IMR-90 (cell line): Measurements from ENCODE around the gene TRMT2A. TPM values are rescaled to one million over a fixed set of nuclear protein-coding genes. Genes with fewer than 3 reads are reported as not detected.

ENCODE experiments used
- ATAC-seq: fragments of 200-7000 bp; cut with Tn5 transposase; 2 replicates; pipeline ENCODE4 v1.9.1; 2020; ENCODE audit warnings: low read depth, mild to moderate bottlenecking, moderate library complexity
- BruUV-seq: library from RNA; stranded (reverse); fragments of 400-500 nt; replicated peaks from 2 replicates; lab custom pipeline; 2021; lab: Mats Ljungman, UMichigan
- CTCF ChIA-PET: fragments of 300-600 bp; formaldehyde crosslinking; extraction: SDS; loops from one replicate; lab custom pipeline; 2021; ENCODE audit warnings: antibody characterized with exemption; lab: Yijun Ruan, JAX
- POLR2A ChIA-PET: fragments of 300-600 bp; sonication (Branson Sonifier 250); formaldehyde crosslinking; loops from one replicate; lab custom pipeline; 2022; ENCODE audit warnings: antibody characterized with exemption; ENCODE audit not compliant: unreplicated experiment; lab: Charles Lee
- DNase-seq: peaks from one replicate; pipeline ENCODE4 v3.0.0; 2013
- H2AFZ ChIP-seq: replicated peaks from 2 replicates; pipeline ENCODE3; 2013; ENCODE audit warnings: low read length, mild to moderate bottlenecking; ENCODE audit not compliant: poor library complexity
- H2AK5ac ChIP-seq: 2 replicates; pipeline ENCODE4 v1.6.1; 2013; ENCODE audit warnings: low read depth, low read length, inconsistent platforms
- H2AK9ac ChIP-seq: replicated peaks from 2 replicates; pipeline ENCODE3; 2013; ENCODE audit warnings: mild to moderate bottlenecking, low read depth, low read length, moderate library complexity; ENCODE audit not compliant: poor library complexity
- H2BK120ac ChIP-seq: 2 replicates; pipeline ENCODE4 v1.6.1; 2013; ENCODE audit warnings: low read depth, low read length, inconsistent platforms
- H2BK15ac ChIP-seq: 3 replicates; pipeline ENCODE4 v1.6.1; 2013; ENCODE audit warnings: low read depth, low read length, inconsistent platforms
- H2BK20ac ChIP-seq: 2 replicates; pipeline ENCODE4 v1.6.1; 2013; ENCODE audit warnings: low read depth, mild to moderate bottlenecking, inconsistent platforms, low read length, moderate library complexity
- H2BK5ac ChIP-seq: 2 replicates; pipeline ENCODE4 v1.6.1; 2013; ENCODE audit warnings: mild to moderate bottlenecking, low read depth, low read length, inconsistent platforms; ENCODE audit not compliant: poor library complexity, severe bottlenecking
- H3K14ac ChIP-seq: replicated peaks from 2 replicates; pipeline ENCODE4 v1.6.1; 2013; ENCODE audit warnings: low read depth, low read length, inconsistent platforms
- H3K18ac ChIP-seq: 2 replicates; pipeline ENCODE4 v1.6.1; 2013; ENCODE audit warnings: low read depth, low read length, control low read depth
- H3K23ac ChIP-seq: 2 replicates; pipeline ENCODE4 v1.6.1; 2013; ENCODE audit warnings: low read depth, low read length, inconsistent platforms
- H3K27ac ChIP-seq: 2 replicates; pipeline ENCODE4 v1.5.1; 2013; ENCODE audit warnings: mild to moderate bottlenecking, control low read depth, low read length; ENCODE audit not compliant: insufficient read depth
- H3K27me3 ChIP-seq: 2 replicates; pipeline ENCODE4 v1.6.1; 2013; ENCODE audit warnings: low read length; ENCODE audit not compliant: control insufficient read depth, insufficient read depth
- H3K36me3 ChIP-seq: 2 replicates; pipeline ENCODE4 v1.6.1; 2013; ENCODE audit warnings: low read length, mixed read lengths; ENCODE audit not compliant: control insufficient read depth, insufficient read depth
- H3K4ac ChIP-seq: 2 replicates; pipeline ENCODE4 v1.6.1; 2013; ENCODE audit warnings: low read depth, low read length, inconsistent platforms
- H3K4me1 ChIP-seq: 2 replicates; pipeline ENCODE4 v1.6.1; 2013; ENCODE audit warnings: low read length, mixed read lengths; ENCODE audit not compliant: control insufficient read depth, insufficient read depth
- H3K4me2 ChIP-seq: 2 replicates; pipeline ENCODE4 v1.6.1; 2013; ENCODE audit warnings: low read depth, mild to moderate bottlenecking, control low read depth, low read length, moderate library complexity
- H3K4me3 ChIP-seq: 2 replicates; pipeline ENCODE4 v1.5.1; 2013; ENCODE audit warnings: low read depth, mild to moderate bottlenecking, control low read depth, low read length, moderate library complexity; ENCODE audit not compliant: insufficient read depth
- H3K56ac ChIP-seq: 2 replicates; pipeline ENCODE4 v1.6.1; 2013; ENCODE audit warnings: low read length, inconsistent platforms; ENCODE audit not compliant: insufficient read depth; ENCODE audit errors: extremely low read depth
- H3K79me1 ChIP-seq, 2 experiments: 2 replicates each; pipeline ENCODE4 v1.6.1; 2013; ENCODE audit warnings: low read length in 2 of 2, inconsistent platforms in 1 of 2, low read depth in 1 of 2
- H3K9ac ChIP-seq: 2 replicates; pipeline ENCODE4 v1.6.1; 2013; ENCODE audit warnings: low read depth, low read length, control low read depth
- H3K9me1 ChIP-seq: 2 replicates; pipeline ENCODE4 v1.6.1; 2013; ENCODE audit warnings: low read length, inconsistent platforms; ENCODE audit not compliant: insufficient read depth
- H3K9me3 ChIP-seq: 2 replicates; pipeline ENCODE4 v1.6.1; 2013; ENCODE audit warnings: low read length; ENCODE audit not compliant: control insufficient read depth, insufficient read depth
- H4K20me1 ChIP-seq: 2 replicates; pipeline ENCODE4 v1.6.1; 2013; ENCODE audit warnings: low read length, inconsistent platforms; ENCODE audit not compliant: insufficient read depth
- H4K5ac ChIP-seq: 2 replicates; pipeline ENCODE4 v1.6.1; 2013; ENCODE audit warnings: mild to moderate bottlenecking, low read depth, low read length, control low read depth
- H4K8ac ChIP-seq, 2 experiments: 2 replicates each; pipeline ENCODE4 v1.6.1; 2013; ENCODE audit warnings: low read depth in 2 of 2, low read length in 2 of 2, control low read depth in 1 of 2, inconsistent platforms in 1 of 2
- H4K91ac ChIP-seq: 2 replicates; pipeline ENCODE4 v1.6.1; 2013; ENCODE audit warnings: low read depth, low read length, inconsistent platforms; ENCODE audit not compliant: insufficient read depth
- FOS ChIP-seq: fragments of 150-350 bp; IDR thresholded peaks from 2 replicates; pipeline ENCODE4 v1.6.1; 2016; ENCODE audit warnings: low read depth, low read length
- MAZ ChIP-seq: IDR thresholded peaks from 2 replicates; pipeline ENCODE4 v1.6.1; 2012; ENCODE audit warnings: low read depth, mild to moderate bottlenecking, low read length, improper control_type of control experiment, moderate library complexity, borderline replicate concordance
- WGBS, 2 experiments: methylation state at CpG; one replicate each; pipeline versions ENCODE4 v1.1.5 to v1.1.7; 2013; ENCODE audit warnings: missing lambda C conversion rate in 2 of 2; ENCODE audit not compliant: insufficient read length in 1 of 2; ENCODE audit errors: extremely low coverage in 2 of 2; 5-methylcytosine and 5-hydroxymethylcytosine counted together
- dilution Hi-C: fragments of 300-500 bp; cut with HindIII; formaldehyde crosslinking; loops from one replicate; pipeline ENCODE4 v1.14.3; 2018; ENCODE audit warnings: low sequenced_read_pairs; ENCODE audit not compliant: unreplicated experiment
- in situ Hi-C: fragments of 300-500 bp; cut with MboI; formaldehyde crosslinking; loops from 3 replicates; pipeline ENCODE4 v1.14.3; 2019; ENCODE audit warnings: low sequenced_read_pairs, inconsistent platforms, mixed read lengths
- intact Hi-C: fragments of 100-400 bp; cut with micrococcal nuclease; formaldehyde crosslinking; loops from 2 replicates; pipeline ENCODE4 v1.10.0; 2022
- polyA plus RNA-seq, 3 experiments: library from polyadenylated mRNA; depleted of rRNA; stranded (reverse); fragments of >200 nt; gene quantifications; 2 replicates each; pipeline ENCODE4 v1.2.3, GENCODE V29; 2012; ENCODE audit warnings: low replicate concordance in 1 of 3
- total RNA-seq: library from RNA; depleted of rRNA; stranded (reverse); fragments of >200 nt; gene quantifications from 2 replicates; pipeline ENCODE4 v1.2.3, GENCODE V29; 2012
- TF ChIP-seq, protein P1 (sequence below): conservative IDR thresholded peaks from 2 replicates; pipeline ENCODE4 v1.5.1; 2012; ENCODE audit warnings: mild to moderate bottlenecking, low read depth, low read length, improper control_type of control experiment

Gene TRMT2A
- total and polyA plus RNA-seq, 2 of the 4 experiments (the other 2 are of a cell fraction): 22.0 to 39.1 TPM

- no peak for TF ChIP-seq FOS
These were observed 5.1 kb downstream of the TRMT2A start (continued) for GRCh38 chr22:20111689-20112622.

DNA sequence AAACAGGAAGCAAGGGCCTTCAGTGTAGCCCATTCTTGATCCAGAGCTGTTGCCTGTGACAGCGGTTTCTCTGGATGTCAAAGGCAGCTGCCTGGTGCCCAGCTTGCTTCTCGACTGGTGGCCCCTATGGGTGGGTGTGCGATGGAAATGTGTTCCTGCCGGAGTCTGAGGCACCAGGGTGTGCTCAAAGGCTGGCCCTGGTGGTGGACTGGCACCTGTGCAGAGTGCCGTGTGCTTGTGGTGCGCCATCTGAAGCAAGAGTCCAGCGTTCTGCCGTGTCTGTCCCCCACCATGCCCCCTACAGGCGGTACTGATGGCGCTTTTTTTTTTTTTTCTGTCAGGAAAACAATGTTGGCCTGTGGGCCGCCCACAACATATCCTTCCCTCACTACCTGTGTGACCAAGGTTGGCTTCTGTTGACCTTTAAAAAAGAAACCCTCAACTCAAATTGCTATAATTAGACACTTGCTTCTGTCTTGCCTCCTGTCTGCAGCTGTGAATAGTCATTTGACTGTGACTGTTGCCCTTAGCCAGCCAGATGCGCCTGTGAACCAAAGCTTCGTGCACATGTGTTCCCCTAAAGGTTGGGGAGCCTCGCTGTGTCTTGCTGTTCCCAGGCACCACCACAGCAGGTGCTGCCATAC is 5.9 kb downstream of the TRMT2A start:
- BruUV-seq: no TSS peak
- Histone ChIP-seq H3K27me3 (no peaks in the 10 kb centered on the region), H2AK9ac (no peak overlapping the region), H2BK15ac (no peak overlapping the region), H3K9me3 (no peaks in the 10 kb centered on the region), H3K36me3 (peaks cover 87% of the 10 kb centered on the region), H3K4me3 (no peak overlapping the region), H4K8ac (no peak overlapping the region; a peak in 1 of 4 replicates), H2AK5ac (no peak overlapping the region), H2BK120ac (no peak overlapping the region), H4K20me1 (peaks cover 36% of the 10 kb centered on the region), H2AFZ (no peak overlapping the region), H3K27ac (no peak overlapping the region), H3K79me1 (peaks cover 11 to 35% of the 10 kb centered on the region in 2 experiments; a peak in 3 of 4 replicates), H2BK20ac (no peak overlapping the region), H4K91ac (no peak overlapping the region), H3K4ac (no peak overlapping the region), H3K56ac (no peak overlapping the region), H3K9ac (no peak overlapping the region), H4K5ac (no peak overlapping the region), H2BK5ac (no peak overlapping the region), H3K23ac (no peak overlapping the region), H3K4me2 (no peak overlapping the region), H3K18ac (no peak overlapping the region), H3K14ac (no peak overlapping the region), H3K9me1 (no peaks in the 10 kb centered on the region), H3K4me1 (peaks cover 2% of the 10 kb centered on the region; the same call in 1 of the 2 replicates)
- DNase-seq (peak; percentile 5), ATAC-seq (peak; percentile 16; the same call in 1 of the 2 replicates)
- intact Hi-C loops (no loop called here), dilution Hi-C loops (no loop called here), in situ Hi-C loops (no loop called here)
- POLR2A ChIA-PET: no interaction called here
- WGBS, 2 experiments: 74% methylated on average over 5 of the region's 14 CpGs; no CpG with 5 or more reads in 1 of the 2 experiments
- TF ChIP-seq, protein P1, sequence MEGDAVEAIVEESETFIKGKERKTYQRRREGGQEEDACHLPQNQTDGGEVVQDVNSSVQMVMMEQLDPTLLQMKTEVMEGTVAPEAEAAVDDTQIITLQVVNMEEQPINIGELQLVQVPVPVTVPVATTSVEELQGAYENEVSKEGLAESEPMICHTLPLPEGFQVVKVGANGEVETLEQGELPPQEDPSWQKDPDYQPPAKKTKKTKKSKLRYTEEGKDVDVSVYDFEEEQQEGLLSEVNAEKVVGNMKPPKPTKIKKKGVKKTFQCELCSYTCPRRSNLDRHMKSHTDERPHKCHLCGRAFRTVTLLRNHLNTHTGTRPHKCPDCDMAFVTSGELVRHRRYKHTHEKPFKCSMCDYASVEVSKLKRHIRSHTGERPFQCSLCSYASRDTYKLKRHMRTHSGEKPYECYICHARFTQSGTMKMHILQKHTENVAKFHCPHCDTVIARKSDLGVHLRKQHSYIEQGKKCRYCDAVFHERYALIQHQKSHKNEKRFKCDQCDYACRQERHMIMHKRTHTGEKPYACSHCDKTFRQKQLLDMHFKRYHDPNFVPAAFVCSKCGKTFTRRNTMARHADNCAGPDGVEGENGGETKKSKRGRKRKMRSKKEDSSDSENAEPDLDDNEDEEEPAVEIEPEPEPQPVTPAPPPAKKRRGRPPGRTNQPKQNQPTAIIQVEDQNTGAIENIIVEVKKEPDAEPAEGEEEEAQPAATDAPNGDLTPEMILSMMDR: peak; percentile 40
- no peak for TF ChIP-seq MAZ
- CTCF ChIA-PET: no interaction called here
